GM23338 (cell line): ENCODE results near the gene TOLLIP. TPM values are rescaled to one million over a fixed set of nuclear protein-coding genes. Genes with fewer than 3 reads are reported as not detected.

Experiments
- ATAC-seq: fragments of 200-7000 bp; cut with Tn5 transposase; 3 replicates; pipeline ENCODE4 v1.9.1; 2020
- DNase-seq: peaks from one replicate; pipeline ENCODE4 v3.0.0-alpha.2; 2015; ENCODE audit warnings: low spot score
- H2AFZ ChIP-seq: fragments of 200-600 bp; sonication (generic); 2 replicates; pipeline ENCODE4 v1.8.0; 2016; ENCODE audit warnings: antibody characterized with exemption, mild to moderate bottlenecking, moderate library complexity
- H3F3A ChIP-seq: fragments of 200-600 bp; sonication (generic); replicated peaks from 2 replicates; pipeline ENCODE4 v1.8.0; 2017; ENCODE audit warnings: antibody characterized with exemption, mixed run types, low read depth
- H3K27ac ChIP-seq: fragments of 200-600 bp; sonication (generic); 2 replicates; pipeline ENCODE4 v1.6.1; 2016; ENCODE audit warnings: low read depth
- H3K27me3 ChIP-seq: fragments of 200-600 bp; sonication (generic); 2 replicates; pipeline ENCODE4 v1.8.0; 2016; ENCODE audit warnings: mild to moderate bottlenecking, mixed run types, moderate library complexity; ENCODE audit not compliant: insufficient read depth
- H3K36me3 ChIP-seq: fragments of 200-600 bp; sonication (generic); 2 replicates; pipeline ENCODE4 v1.8.0; 2016; ENCODE audit warnings: mild to moderate bottlenecking; ENCODE audit not compliant: insufficient read depth
- H3K4me1 ChIP-seq: fragments of 200-600 bp; sonication (generic); 2 replicates; pipeline ENCODE4 v1.8.0; 2016; ENCODE audit warnings: mild to moderate bottlenecking, moderate library complexity; ENCODE audit not compliant: insufficient read depth
- H3K4me2 ChIP-seq: fragments of 200-600 bp; sonication (generic); 2 replicates; pipeline ENCODE4 v1.7.1; 2017; ENCODE audit warnings: mixed run types
- H3K4me3 ChIP-seq: fragments of 200-600 bp; sonication (generic); 2 replicates; pipeline ENCODE4 v1.6.1; 2016; ENCODE audit warnings: mixed run types
- H3K79me2 ChIP-seq: fragments of 200-600 bp; sonication (generic); replicated peaks from 2 replicates; pipeline ENCODE4 v1.8.0; 2017; ENCODE audit warnings: mild to moderate bottlenecking; ENCODE audit not compliant: insufficient read depth
- H3K9me2 ChIP-seq: fragments of 200-600 bp; sonication (generic); 2 replicates; pipeline ENCODE4 v1.8.0; 2017; ENCODE audit not compliant: insufficient read depth
- H4K20me1 ChIP-seq: fragments of 200-600 bp; sonication (generic); replicated peaks from 2 replicates; pipeline ENCODE4 v1.8.0; 2017; ENCODE audit warnings: mild to moderate bottlenecking; ENCODE audit not compliant: insufficient read depth
- H3K27ac Mint-ChIP-seq: 2 replicates; pipeline ENCODE4 v1.8.0; 2020; ENCODE audit warnings: inconsistent platforms, mild to moderate bottlenecking, moderate library complexity, mixed read lengths
- H3K27me3 Mint-ChIP-seq: 3 replicates; pipeline ENCODE4 v1.8.0; 2022; ENCODE audit warnings: low read depth, mild to moderate bottlenecking, moderate library complexity, mixed read lengths, inconsistent platforms; ENCODE audit not compliant: insufficient read depth, poor library complexity
- H3K36me3 Mint-ChIP-seq: 3 replicates; pipeline ENCODE4 v1.8.0; 2021; ENCODE audit warnings: low read depth, mild to moderate bottlenecking, inconsistent platforms, moderate library complexity, mixed read lengths
- H3K4me1 Mint-ChIP-seq: 3 replicates; pipeline ENCODE4 v1.8.0; 2020; ENCODE audit warnings: mild to moderate bottlenecking, inconsistent platforms, mixed read lengths
- H3K4me3 Mint-ChIP-seq: 3 replicates; pipeline ENCODE4 v1.8.0; 2021; ENCODE audit warnings: moderate library complexity, mild to moderate bottlenecking, inconsistent platforms, mixed read lengths
- H3K9me3 Mint-ChIP-seq: 3 replicates; pipeline ENCODE4 v1.8.0; 2020; ENCODE audit warnings: moderate library complexity, mild to moderate bottlenecking, inconsistent platforms, mixed read lengths
- CREB1 ChIP-seq: fragments of 250-450 bp; sonication (Bioruptor Pico); IDR thresholded peaks from 2 replicates; pipeline ENCODE4 v1.5.0; 2020; ENCODE audit warnings: low read depth, mild to moderate bottlenecking, moderate library complexity
- EZH2 ChIP-seq: fragments of 200-600 bp; sonication (generic); IDR thresholded peaks from one replicate; pipeline ENCODE4 v1.8.0; 2017; ENCODE audit warnings: antibody characterized with exemption, mild to moderate bottlenecking, low read depth; ENCODE audit not compliant: unreplicated experiment
- EZH2phosphoT487 ChIP-seq: fragments of 200-600 bp; sonication (generic); IDR thresholded peaks from one replicate; pipeline ENCODE4 v1.8.1; 2018; ENCODE audit warnings: antibody characterized with exemption; ENCODE audit not compliant: unreplicated experiment
- JUNB ChIP-seq: IDR thresholded peaks from one replicate; pipeline ENCODE4 v1.6.1; 2016; ENCODE audit warnings: antibody characterized with exemption; ENCODE audit not compliant: unreplicated experiment
- NANOG ChIP-seq: IDR thresholded peaks from 2 replicates; pipeline ENCODE4 v1.6.1; 2016; ENCODE audit warnings: antibody characterized with exemption, borderline replicate concordance
- POLR2AphosphoS5 ChIP-seq: IDR thresholded peaks from 2 replicates; pipeline ENCODE4 v1.6.1; 2016; ENCODE audit warnings: antibody characterized with exemption, low read depth
- STAT1 ChIP-seq: IDR thresholded peaks from one replicate; pipeline ENCODE4 v1.6.1; 2016; ENCODE audit warnings: antibody characterized with exemption; ENCODE audit not compliant: unreplicated experiment
- ZNF114 ChIP-seq: fragments of 250-450 bp; sonication (Bioruptor Pico); IDR thresholded peaks from 2 replicates; pipeline ENCODE4 v1.5.0; 2020; ENCODE audit warnings: mild to moderate bottlenecking, moderate library complexity
- ZNF331 ChIP-seq: fragments of 250-450 bp; sonication (Bioruptor Pico); IDR thresholded peaks from 2 replicates; pipeline ENCODE4 v1.5.0; 2020; ENCODE audit warnings: low read depth, mild to moderate bottlenecking, moderate library complexity
- polyA plus RNA-seq: library from polyadenylated mRNA; unstranded; fragments of >200 nt; fragmentation: Nextera tagmentation; extraction: Ambion mirVana; gene quantifications from 2 replicates; pipeline ENCODE4 v1.2.1, GENCODE V29; 2016
- total RNA-seq: library from RNA; depleted of rRNA; stranded (reverse); fragments of >200 nt; shearing (Covaris generic); gene quantifications from 2 replicates; pipeline ENCODE4 v1.2.3, GENCODE V29; 2014
- TF ChIP-seq, protein P1 (sequence below): IDR thresholded peaks from 2 replicates; pipeline ENCODE4 v1.6.1; 2016; ENCODE audit warnings: antibody characterized with exemption
- TF ChIP-seq, protein P2 (sequence below): IDR thresholded peaks from one replicate; pipeline ENCODE4 v1.6.1; 2018; ENCODE audit warnings: antibody characterized with exemption; ENCODE audit not compliant: unreplicated experiment
- TF ChIP-seq, protein P3 (sequence below): fragments of 250-450 bp; sonication (Bioruptor Pico); IDR thresholded peaks from 2 replicates; pipeline ENCODE4 v1.5.0; 2020; ENCODE audit warnings: mild to moderate bottlenecking, moderate library complexity
- TF ChIP-seq, protein P4 (sequence below), 2 experiments: fragments of 200-600 bp in 1 of 2; sonication (generic) in 1 of 2; conservative IDR thresholded peaks; 2 replicates each; pipeline versions ENCODE4 v1.5.1 to v1.6.1; 2016 to 2017; ENCODE audit warnings: antibody characterized with exemption in 2 of 2, low read depth in 2 of 2, mild to moderate bottlenecking in 2 of 2, moderate library complexity in 1 of 2

TOLLIP gene
- total and polyA plus RNA-seq, 2 experiments from 2014 or later: 13.5 to 18.0 TPM

DNA sequence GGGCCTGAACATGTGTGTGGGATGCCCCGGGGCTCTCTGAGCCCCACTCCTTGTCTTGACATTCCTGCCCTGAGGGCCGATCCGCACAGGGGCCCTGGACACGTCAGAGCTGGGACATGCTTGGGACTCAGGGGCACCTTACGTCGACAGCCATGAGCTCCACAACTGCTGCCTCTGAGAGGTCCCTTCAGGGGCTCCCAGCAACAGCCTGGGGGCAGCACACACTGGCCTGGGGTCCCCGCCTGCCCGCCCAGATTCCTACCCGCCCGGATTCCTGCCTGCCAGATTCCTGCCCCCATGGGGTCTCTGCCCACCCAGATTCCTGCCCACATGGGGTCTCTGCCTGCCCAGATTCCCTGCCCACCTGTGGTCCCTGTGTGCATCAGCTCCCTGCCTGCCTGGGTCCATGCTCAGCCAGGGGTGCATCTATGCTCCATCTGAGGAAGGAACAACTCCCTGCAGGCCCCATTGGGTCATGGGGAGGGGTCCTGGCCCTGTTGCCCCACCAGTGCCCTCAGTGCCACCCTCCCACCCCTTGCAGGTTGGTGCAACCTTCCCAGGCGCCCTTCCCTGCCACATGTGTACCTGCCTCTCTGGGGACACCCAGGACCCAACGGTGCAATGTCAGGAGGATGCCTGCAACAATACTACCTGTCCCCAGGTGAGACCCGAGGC lies 50.9 kb downstream of the TOLLIP start:
- Mint-ChIP-seq H3K9me3 (peaks cover 3% of the 10 kb centered on the region), H3K27ac (no peak overlapping the region), H3K4me3 (no peak overlapping the region), H3K36me3 (peaks cover 4% of the 10 kb centered on the region; the same call in 1 of the 3 replicates), H3K4me1 (peaks cover 2% of the 10 kb centered on the region; the same call in 1 of the 3 replicates), H3K27me3 (peaks cover 10% of the 10 kb centered on the region)
- Histone ChIP-seq H3K27ac (no peak overlapping the region), H3K4me3 (no peak overlapping the region), H3K9me2 (no peaks in the 10 kb centered on the region), H4K20me1 (no peaks in the 10 kb centered on the region), H3F3A (no peaks in the 10 kb centered on the region), H3K79me2 (no peaks in the 10 kb centered on the region), H3K4me1 (no peaks in the 10 kb centered on the region; the same call in 1 of the 2 replicates), H3K36me3 (no peaks in the 10 kb centered on the region), H3K4me2 (no peak overlapping the region), H2AFZ (no peak overlapping the region), H3K27me3 (no peaks in the 10 kb centered on the region)
- ATAC-seq (no peak), DNase-seq (no peak)
- TF ChIP-seq ZNF114 (CRISPR knock-in tag): no peak
- TF ChIP-seq, protein P1, sequence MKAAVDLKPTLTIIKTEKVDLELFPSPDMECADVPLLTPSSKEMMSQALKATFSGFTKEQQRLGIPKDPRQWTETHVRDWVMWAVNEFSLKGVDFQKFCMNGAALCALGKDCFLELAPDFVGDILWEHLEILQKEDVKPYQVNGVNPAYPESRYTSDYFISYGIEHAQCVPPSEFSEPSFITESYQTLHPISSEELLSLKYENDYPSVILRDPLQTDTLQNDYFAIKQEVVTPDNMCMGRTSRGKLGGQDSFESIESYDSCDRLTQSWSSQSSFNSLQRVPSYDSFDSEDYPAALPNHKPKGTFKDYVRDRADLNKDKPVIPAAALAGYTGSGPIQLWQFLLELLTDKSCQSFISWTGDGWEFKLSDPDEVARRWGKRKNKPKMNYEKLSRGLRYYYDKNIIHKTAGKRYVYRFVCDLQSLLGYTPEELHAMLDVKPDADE: no peak
- no peak for TF ChIP-seq EZH2phosphoT487
- TF ChIP-seq ZNF331 (CRISPR knock-in tag): no peak
- TF ChIP-seq, protein P2, sequence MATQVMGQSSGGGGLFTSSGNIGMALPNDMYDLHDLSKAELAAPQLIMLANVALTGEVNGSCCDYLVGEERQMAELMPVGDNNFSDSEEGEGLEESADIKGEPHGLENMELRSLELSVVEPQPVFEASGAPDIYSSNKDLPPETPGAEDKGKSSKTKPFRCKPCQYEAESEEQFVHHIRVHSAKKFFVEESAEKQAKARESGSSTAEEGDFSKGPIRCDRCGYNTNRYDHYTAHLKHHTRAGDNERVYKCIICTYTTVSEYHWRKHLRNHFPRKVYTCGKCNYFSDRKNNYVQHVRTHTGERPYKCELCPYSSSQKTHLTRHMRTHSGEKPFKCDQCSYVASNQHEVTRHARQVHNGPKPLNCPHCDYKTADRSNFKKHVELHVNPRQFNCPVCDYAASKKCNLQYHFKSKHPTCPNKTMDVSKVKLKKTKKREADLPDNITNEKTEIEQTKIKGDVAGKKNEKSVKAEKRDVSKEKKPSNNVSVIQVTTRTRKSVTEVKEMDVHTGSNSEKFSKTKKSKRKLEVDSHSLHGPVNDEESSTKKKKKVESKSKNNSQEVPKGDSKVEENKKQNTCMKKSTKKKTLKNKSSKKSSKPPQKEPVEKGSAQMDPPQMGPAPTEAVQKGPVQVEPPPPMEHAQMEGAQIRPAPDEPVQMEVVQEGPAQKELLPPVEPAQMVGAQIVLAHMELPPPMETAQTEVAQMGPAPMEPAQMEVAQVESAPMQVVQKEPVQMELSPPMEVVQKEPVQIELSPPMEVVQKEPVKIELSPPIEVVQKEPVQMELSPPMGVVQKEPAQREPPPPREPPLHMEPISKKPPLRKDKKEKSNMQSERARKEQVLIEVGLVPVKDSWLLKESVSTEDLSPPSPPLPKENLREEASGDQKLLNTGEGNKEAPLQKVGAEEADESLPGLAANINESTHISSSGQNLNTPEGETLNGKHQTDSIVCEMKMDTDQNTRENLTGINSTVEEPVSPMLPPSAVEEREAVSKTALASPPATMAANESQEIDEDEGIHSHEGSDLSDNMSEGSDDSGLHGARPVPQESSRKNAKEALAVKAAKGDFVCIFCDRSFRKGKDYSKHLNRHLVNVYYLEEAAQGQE: no peak
- no peak for TF ChIP-seq STAT1
- TF ChIP-seq CREB1 (CRISPR knock-in tag): no peak
- TF ChIP-seq POLR2AphosphoS5: no peak
- TF ChIP-seq NANOG: no peak
- no peak for TF ChIP-seq EZH2
- TF ChIP-seq JUNB: no peak
- TF ChIP-seq, protein P3, sequence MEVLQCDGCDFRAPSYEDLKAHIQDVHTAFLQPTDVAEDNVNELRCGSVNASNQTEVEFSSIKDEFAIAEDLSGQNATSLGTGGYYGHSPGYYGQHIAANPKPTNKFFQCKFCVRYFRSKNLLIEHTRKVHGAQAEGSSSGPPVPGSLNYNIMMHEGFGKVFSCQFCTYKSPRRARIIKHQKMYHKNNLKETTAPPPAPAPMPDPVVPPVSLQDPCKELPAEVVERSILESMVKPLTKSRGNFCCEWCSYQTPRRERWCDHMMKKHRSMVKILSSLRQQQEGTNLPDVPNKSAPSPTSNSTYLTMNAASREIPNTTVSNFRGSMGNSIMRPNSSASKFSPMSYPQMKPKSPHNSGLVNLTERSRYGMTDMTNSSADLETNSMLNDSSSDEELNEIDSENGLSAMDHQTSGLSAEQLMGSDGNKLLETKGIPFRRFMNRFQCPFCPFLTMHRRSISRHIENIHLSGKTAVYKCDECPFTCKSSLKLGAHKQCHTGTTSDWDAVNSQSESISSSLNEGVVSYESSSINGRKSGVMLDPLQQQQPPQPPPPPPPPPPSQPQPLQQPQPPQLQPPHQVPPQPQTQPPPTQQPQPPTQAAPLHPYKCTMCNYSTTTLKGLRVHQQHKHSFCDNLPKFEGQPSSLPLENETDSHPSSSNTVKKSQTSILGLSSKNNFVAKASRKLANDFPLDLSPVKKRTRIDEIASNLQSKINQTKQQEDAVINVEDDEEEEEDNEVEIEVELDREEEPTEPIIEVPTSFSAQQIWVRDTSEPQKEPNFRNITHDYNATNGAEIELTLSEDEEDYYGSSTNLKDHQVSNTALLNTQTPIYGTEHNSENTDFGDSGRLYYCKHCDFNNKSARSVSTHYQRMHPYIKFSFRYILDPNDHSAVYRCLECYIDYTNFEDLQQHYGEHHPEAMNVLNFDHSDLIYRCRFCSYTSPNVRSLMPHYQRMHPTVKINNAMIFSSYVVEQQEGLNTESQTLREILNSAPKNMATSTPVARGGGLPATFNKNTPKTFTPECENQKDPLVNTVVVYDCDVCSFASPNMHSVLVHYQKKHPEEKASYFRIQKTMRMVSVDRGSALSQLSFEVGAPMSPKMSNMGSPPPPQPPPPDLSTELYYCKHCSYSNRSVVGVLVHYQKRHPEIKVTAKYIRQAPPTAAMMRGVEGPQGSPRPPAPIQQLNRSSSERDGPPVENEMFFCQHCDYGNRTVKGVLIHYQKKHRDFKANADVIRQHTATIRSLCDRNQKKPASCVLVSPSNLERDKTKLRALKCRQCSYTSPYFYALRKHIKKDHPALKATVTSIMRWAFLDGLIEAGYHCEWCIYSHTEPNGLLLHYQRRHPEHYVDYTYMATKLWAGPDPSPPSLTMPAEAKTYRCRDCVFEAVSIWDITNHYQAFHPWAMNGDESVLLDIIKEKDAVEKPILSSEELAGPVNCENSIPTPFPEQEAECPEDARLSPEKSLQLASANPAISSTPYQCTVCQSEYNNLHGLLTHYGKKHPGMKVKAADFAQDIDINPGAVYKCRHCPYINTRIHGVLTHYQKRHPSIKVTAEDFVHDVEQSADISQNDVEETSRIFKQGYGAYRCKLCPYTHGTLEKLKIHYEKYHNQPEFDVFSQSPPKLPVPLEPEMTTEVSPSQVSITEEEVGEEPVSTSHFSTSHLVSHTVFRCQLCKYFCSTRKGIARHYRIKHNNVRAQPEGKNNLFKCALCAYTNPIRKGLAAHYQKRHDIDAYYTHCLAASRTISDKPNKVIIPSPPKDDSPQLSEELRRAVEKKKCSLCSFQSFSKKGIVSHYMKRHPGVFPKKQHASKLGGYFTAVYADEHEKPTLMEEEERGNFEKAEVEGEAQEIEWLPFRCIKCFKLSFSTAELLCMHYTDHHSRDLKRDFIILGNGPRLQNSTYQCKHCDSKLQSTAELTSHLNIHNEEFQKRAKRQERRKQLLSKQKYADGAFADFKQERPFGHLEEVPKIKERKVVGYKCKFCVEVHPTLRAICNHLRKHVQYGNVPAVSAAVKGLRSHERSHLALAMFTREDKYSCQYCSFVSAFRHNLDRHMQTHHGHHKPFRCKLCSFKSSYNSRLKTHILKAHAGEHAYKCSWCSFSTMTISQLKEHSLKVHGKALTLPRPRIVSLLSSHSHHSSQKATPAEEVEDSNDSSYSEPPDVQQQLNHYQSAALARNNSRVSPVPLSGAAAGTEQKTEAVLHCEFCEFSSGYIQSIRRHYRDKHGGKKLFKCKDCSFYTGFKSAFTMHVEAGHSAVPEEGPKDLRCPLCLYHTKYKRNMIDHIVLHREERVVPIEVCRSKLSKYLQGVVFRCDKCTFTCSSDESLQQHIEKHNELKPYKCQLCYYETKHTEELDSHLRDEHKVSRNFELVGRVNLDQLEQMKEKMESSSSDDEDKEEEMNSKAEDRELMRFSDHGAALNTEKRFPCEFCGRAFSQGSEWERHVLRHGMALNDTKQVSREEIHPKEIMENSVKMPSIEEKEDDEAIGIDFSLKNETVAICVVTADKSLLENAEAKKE: no peak
- TF ChIP-seq, protein P4, sequence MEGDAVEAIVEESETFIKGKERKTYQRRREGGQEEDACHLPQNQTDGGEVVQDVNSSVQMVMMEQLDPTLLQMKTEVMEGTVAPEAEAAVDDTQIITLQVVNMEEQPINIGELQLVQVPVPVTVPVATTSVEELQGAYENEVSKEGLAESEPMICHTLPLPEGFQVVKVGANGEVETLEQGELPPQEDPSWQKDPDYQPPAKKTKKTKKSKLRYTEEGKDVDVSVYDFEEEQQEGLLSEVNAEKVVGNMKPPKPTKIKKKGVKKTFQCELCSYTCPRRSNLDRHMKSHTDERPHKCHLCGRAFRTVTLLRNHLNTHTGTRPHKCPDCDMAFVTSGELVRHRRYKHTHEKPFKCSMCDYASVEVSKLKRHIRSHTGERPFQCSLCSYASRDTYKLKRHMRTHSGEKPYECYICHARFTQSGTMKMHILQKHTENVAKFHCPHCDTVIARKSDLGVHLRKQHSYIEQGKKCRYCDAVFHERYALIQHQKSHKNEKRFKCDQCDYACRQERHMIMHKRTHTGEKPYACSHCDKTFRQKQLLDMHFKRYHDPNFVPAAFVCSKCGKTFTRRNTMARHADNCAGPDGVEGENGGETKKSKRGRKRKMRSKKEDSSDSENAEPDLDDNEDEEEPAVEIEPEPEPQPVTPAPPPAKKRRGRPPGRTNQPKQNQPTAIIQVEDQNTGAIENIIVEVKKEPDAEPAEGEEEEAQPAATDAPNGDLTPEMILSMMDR (conservative IDR thresholded peaks at IDR 0.05; ENCODE audit: low read depth in 2 of 2): no peak
